HG03354 (cell line): ENCODE results near the gene CC2D2A.
A peak's percentile ranks its signal among the peaks of the same experiment; 100 is the strongest.

Experiments used
- ATAC-seq: cut with Tn5 transposase; IDR thresholded peaks from one replicate; pipeline ENCODE4 v1.9.1; 2021; ENCODE audit warnings: mild to moderate bottlenecking; ENCODE audit not compliant: unreplicated experiment, poor library complexity, severe bottlenecking

The CC2D2A gene

GRCh38 chr4:15469402-15470127, at the start of gene CC2D2A:
CC2D2A (plus strand) TSS chr4:15469882; CDS start chr4:15475933, 6,051 bp downstream.
- ATAC-seq: no peak

- no peak for ATAC-seq
Observed at GRCh38 chr4:15420642-15421041, 49.0 kb upstream of the CC2D2A start.

- ATAC-seq: no peak
Observed at GRCh38 chr4:15423285-15423711, 46.4 kb upstream of the CC2D2A start.

- no peak for ATAC-seq
Observed at GRCh38 chr4:15425520-15425919, 44.2 kb upstream of the CC2D2A start.

GRCh38 chr4:15427161-15427560, 42.5 kb upstream of the CC2D2A start:
- no peak for ATAC-seq

GRCh38 chr4:15427701-15428100, 42.0 kb upstream of the CC2D2A start, which contains the start of gene C1QTNF7:
C1QTNF7 (plus strand) TSS chr4:15428033; CDS start chr4:15435744, 7,711 bp downstream.
- ATAC-seq: no peak

GRCh38 chr4:15428611-15429010, 41.1 kb upstream of the CC2D2A start:
- no peak for ATAC-seq

- no peak for ATAC-seq
Observed at GRCh38 chr4:15434091-15434490, 35.6 kb upstream of the CC2D2A start.

- no peak for ATAC-seq
Observed at GRCh38 chr4:15434676-15435075, 35.0 kb upstream of the CC2D2A start.

GRCh38 chr4:15436513-15436912, 33.2 kb upstream of the CC2D2A start:
- no peak for ATAC-seq

- ATAC-seq: no peak
Observed at GRCh38 chr4:15438939-15439524, 30.6 kb upstream of the CC2D2A start.

- ATAC-seq: no peak
Observed at GRCh38 chr4:15443371-15444160, 26.1 kb upstream of the CC2D2A start.

- no peak for ATAC-seq
Observed at GRCh38 chr4:15444276-15444675, 25.4 kb upstream of the CC2D2A start.

- ATAC-seq: no peak
Observed at GRCh38 chr4:15444879-15445547, 24.7 kb upstream of the CC2D2A start.

GRCh38 chr4:15451181-15451865, 18.4 kb upstream of the CC2D2A start:
- no peak for ATAC-seq

GRCh38 chr4:15451866-15452765, 17.6 kb upstream of the CC2D2A start:
- ATAC-seq: no peak

GRCh38 chr4:15455290-15455689, 14.4 kb upstream of the CC2D2A start:
- ATAC-seq: no peak

GRCh38 chr4:15457406-15458201, 12.1 kb upstream of the CC2D2A start:
- peak; percentile 99 for ATAC-seq
